PC-3 (cell line): ENCODE measurements around the gene ATP2B2. TPM values are rescaled to one million over a fixed set of nuclear protein-coding genes. Genes with fewer than 3 reads are reported as not detected.

Experiments used
- ATAC-seq: fragments of 200-7000 bp; cut with Tn5 transposase; 2 replicates; pipeline ENCODE4 v1.9.1; 2020; ENCODE audit warnings: mild to moderate bottlenecking, moderate library complexity
- BruUV-seq: library from RNA; stranded (reverse); fragments of 400-500 nt; replicated peaks from 2 replicates; lab custom pipeline; 2021; lab: Mats Ljungman, UMichigan
- CTCF ChIA-PET: fragments of 300-600 bp; sonication (Branson Sonifier 250); formaldehyde crosslinking; loops from one replicate; lab custom pipeline; 2022; ENCODE audit warnings: antibody characterized with exemption; lab: Charles Lee
- POLR2A ChIA-PET: fragments of 300-600 bp; sonication (Branson Sonifier 250); formaldehyde crosslinking; loops from one replicate; lab custom pipeline; 2022; ENCODE audit warnings: antibody characterized with exemption; ENCODE audit not compliant: unreplicated experiment; lab: Charles Lee
- DNase-seq: peaks from one replicate; pipeline ENCODE4 v3.0.0-alpha.2; 2015
- H2AFZ ChIP-seq: fragments of 300-600 bp; sonication (generic); 2 replicates; pipeline ENCODE4 v1.6.0; 2016; ENCODE audit warnings: antibody characterized with exemption, low read length
- H3F3A ChIP-seq: fragments of 300-600 bp; sonication (generic); one replicate; pipeline ENCODE4 v1.6.0; 2017; ENCODE audit warnings: antibody characterized with exemption, low read length, control low read depth, mild to moderate bottlenecking; ENCODE audit not compliant: unreplicated experiment
- H3K27ac ChIP-seq: fragments of 300-600 bp; sonication (generic); 2 replicates; pipeline ENCODE4 v1.5.1; 2016; ENCODE audit warnings: mild to moderate bottlenecking, low read length
- H3K27me3 ChIP-seq: fragments of 300-600 bp; sonication (generic); 2 replicates; pipeline ENCODE4 v1.6.1; 2016; ENCODE audit warnings: low read length, mixed read lengths
- H3K36me3 ChIP-seq: fragments of 300-600 bp; sonication (generic); 2 replicates; pipeline ENCODE4 v1.6.1; 2016; ENCODE audit warnings: low read depth, mixed run types, low read length, mixed read lengths
- H3K4me1 ChIP-seq: fragments of 300-600 bp; sonication (generic); 2 replicates; pipeline ENCODE4 v1.5.1; 2016; ENCODE audit warnings: low read length; ENCODE audit not compliant: insufficient read depth
- H3K4me2 ChIP-seq: fragments of 300-600 bp; sonication (generic); 2 replicates; pipeline ENCODE4 v1.6.0; 2016; ENCODE audit warnings: low read length
- H3K4me3 ChIP-seq: fragments of 300-600 bp; sonication (generic); 2 replicates; pipeline ENCODE4 v1.5.1; 2016; ENCODE audit warnings: mild to moderate bottlenecking, low read length, mixed read lengths
- H3K79me2 ChIP-seq: fragments of 300-600 bp; sonication (generic); 2 replicates; pipeline ENCODE4 v1.6.1; 2017; ENCODE audit warnings: low read length, mixed read lengths
- H3K9ac ChIP-seq: fragments of 300-600 bp; sonication (generic); 2 replicates; pipeline ENCODE4 v1.6.0; 2016; ENCODE audit warnings: mild to moderate bottlenecking, low read length
- H3K9me2 ChIP-seq: fragments of 300-600 bp; sonication (generic); replicated peaks from 2 replicates; pipeline ENCODE4 v1.6.1; 2016; ENCODE audit warnings: mixed run types, low read length, mixed read lengths
- H3K9me3 ChIP-seq: fragments of 300-600 bp; sonication (generic); 2 replicates; pipeline ENCODE4 v1.6.1; 2016; ENCODE audit warnings: low read length, mixed read lengths
- H4K20me1 ChIP-seq: fragments of 300-600 bp; sonication (generic); 2 replicates; pipeline ENCODE4 v1.6.1; 2016; ENCODE audit warnings: low read length, mixed read lengths
- CTCF ChIP-seq: fragments of 300-600 bp; sonication (generic); conservative IDR thresholded peaks from 2 replicates; pipeline ENCODE4 v1.5.1; 2017; ENCODE audit warnings: antibody characterized with exemption, low read depth, mild to moderate bottlenecking, low read length
- EZH2 ChIP-seq: fragments of 300-600 bp; sonication (generic); IDR thresholded peaks from one replicate; pipeline ENCODE4 v1.6.1; 2017; ENCODE audit warnings: antibody characterized with exemption, mild to moderate bottlenecking, low read length; ENCODE audit not compliant: unreplicated experiment
- EZH2phosphoT487 ChIP-seq: fragments of 300-600 bp; sonication (generic); IDR thresholded peaks from 2 replicates; pipeline ENCODE4 v1.6.1; 2018; ENCODE audit warnings: mild to moderate bottlenecking, antibody characterized with exemption, low read length, borderline replicate concordance
- intact Hi-C: fragments of 100-400 bp; cut with micrococcal nuclease; formaldehyde crosslinking; loops from 2 replicates; pipeline ENCODE4 v1.9.0; 2023
- total RNA-seq: library from RNA; depleted of rRNA; stranded (reverse); fragments of >200 nt; gene quantifications from 2 replicates; pipeline ENCODE4 v1.2.3, GENCODE V29; 2014

Gene ATP2B2
- total RNA-seq, 1 experiment from 2014 or later: not detected

GRCh38 chr3:10513306-10513705 lies 7.9 kb upstream of the ATP2B2 start:
- Histone ChIP-seq H3K9me2 (no peaks in the 10 kb centered on the region), H3K36me3 (no peaks in the 10 kb centered on the region), H3K27ac (no peak overlapping the region), H3K27me3 (peaks cover 27% of the 10 kb centered on the region), H2AFZ (no peak overlapping the region), H3K4me2 (no peak overlapping the region), H3K79me2 (no peaks in the 10 kb centered on the region), H3K4me3 (no peak overlapping the region), H3K9me3 (no peaks in the 10 kb centered on the region), H4K20me1 (no peaks in the 10 kb centered on the region), H3F3A (no peaks in the 10 kb centered on the region), H3K4me1 (no peaks in the 10 kb centered on the region), H3K9ac (no peak overlapping the region)
- intact Hi-C loops: no loop called here
- no peak for DNase-seq
- no peak for ATAC-seq
- no TSS peak for BruUV-seq
- POLR2A ChIA-PET: no interaction called here
- no peak for TF ChIP-seq EZH2
- TF ChIP-seq CTCF: no peak
- no peak for TF ChIP-seq EZH2phosphoT487
- CTCF ChIA-PET: no interaction called here

- CTCF ChIA-PET: no interaction called here
- peaks cover 23% of the 10 kb centered on the region; the same call in 1 of the 2 replicates for H3K27me3 ChIP-seq
- no peak overlapping the region for H3K9ac ChIP-seq
Observed at GRCh38 chr3:10512687-10513086, 7.3 kb upstream of the ATP2B2 start.

More at GRCh38 chr3:10512687-10513086, 7.3 kb upstream of the ATP2B2 start:
- intact Hi-C loops: no loop called here
- Histone ChIP-seq H4K20me1 (no peaks in the 10 kb centered on the region), H2AFZ (no peak overlapping the region), H3K36me3 (no peaks in the 10 kb centered on the region), H3K9me3 (no peaks in the 10 kb centered on the region), H3K4me3 (no peak overlapping the region), H3K4me1 (no peaks in the 10 kb centered on the region), H3K4me2 (no peak overlapping the region), H3K79me2 (no peaks in the 10 kb centered on the region), H3K27ac (no peak overlapping the region), H3K9me2 (no peaks in the 10 kb centered on the region), H3F3A (no peaks in the 10 kb centered on the region)
- BruUV-seq: no TSS peak
- DNase-seq (no peak), ATAC-seq (no peak)
- no peak for TF ChIP-seq EZH2phosphoT487
- no peak for TF ChIP-seq CTCF
- no peak for TF ChIP-seq EZH2
- POLR2A ChIA-PET: no interaction called here
